Left hindlimb (tissue), 1 donor: ENCODE data around the gene YPEL5.

Experiments
- DNase-seq: peaks from one replicate; pipeline ENCODE4 v3.0.0-alpha.2; 2018

The YPEL5 gene

DNA sequence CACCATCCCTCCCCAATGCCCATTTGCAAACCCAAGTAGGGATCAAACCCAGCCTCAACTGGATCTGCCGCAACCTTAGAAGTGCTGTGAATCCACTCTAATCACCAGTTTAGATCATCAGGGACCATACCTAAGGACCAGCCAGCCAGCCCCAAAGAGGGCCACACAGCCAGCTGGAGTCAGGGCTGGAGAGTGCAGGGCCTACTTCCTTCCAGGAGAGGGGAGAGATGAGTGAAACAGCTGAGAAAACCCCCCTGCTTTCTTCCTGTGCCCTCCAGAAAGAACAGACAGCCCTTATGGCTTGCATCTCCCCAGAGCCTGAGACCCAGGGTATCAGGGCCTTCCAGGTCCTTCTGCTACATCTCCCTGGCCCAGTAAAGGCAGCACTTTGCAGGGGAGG lies 25.8 kb downstream of the YPEL5 start:
- DNase-seq, result no peak

DNA sequence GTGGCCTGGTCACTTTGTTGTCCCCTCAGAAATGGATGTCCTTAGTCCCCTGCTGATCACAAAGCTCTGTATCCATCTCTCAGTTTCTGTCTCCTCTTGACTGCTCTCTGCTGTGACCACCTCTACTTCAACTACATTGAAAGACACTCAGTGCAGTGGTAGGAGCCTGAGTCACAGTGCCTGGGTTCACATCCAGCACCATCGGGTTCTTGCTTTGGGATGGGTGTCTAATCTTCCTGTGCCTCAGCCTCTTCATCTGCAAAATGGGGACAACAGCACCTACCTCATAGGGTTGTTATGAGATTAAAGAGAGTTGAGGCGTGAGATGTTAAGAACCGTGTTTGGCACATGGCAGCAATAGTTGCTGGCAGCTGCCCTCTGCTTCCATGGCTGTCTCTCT lies 30.6 kb downstream of the YPEL5 start:
- DNase-seq, result no peak

DNA sequence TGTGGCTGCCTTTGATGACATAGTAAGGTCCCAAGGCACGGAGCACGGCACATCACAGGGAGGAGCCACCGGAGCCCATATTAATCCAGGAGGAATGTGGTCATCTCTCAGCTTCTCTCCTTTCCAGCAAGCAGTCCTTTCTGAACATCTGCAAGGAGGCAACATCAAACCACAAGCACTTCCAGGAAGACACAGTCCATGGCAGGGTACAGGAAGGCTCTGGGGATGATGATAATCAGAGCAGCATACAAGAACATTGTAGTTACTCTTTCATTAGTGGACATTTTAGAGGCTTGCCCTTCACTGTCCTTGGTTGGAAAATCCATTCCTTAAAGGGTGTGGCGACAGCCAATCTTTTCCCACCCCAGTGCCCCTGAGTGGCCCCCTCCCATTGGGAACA lies 31.1 kb downstream of the YPEL5 start:
- DNase-seq, result no peak

DNA sequence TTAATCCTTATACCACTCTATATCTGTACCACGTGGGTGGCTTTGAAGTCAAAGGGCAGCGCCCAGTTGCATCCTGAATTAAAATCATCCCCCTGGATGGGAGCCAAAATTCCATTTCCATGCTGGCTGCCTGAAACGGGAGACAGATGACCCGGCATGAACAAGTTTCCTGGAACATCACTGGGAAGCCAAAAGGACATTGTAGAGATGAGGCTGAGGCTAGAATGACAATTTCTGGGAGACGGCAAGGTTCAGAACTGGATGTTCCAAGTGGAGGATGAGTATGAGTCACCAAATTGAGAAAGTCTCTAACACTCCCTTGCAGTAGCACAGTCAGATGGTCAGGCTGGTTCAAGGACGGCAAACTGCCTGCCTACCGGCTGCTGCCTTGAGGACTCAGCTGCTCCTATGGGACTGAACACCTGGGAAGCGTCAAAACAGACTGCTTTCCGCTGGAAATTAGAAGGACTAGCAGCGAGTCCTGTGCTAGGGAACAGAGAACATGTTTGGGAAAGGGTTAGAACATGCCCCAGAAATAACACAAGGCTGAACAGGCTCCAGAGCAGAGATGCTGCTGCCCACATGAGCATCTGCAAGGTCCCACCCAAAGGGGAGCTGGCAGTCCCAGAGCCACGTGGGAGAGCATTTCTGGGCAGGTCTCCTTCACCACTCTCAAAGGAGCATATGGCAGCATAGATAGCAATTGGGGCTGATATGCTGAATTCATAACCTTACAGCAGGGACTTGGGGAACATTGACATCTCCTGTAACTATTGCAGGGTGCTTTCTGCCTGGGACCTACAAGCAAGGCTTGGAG lies 32.0 kb downstream of the YPEL5 start:
- no peak for DNase-seq

GRCh38 chr2:30179536-30179935 lies 32.7 kb downstream of the YPEL5 start:
- DNase-seq, result no peak

- DNase-seq, result no peak
These were observed 33.4 kb downstream of the YPEL5 start for GRCh38 chr2:30180226-30180625.

DNA sequence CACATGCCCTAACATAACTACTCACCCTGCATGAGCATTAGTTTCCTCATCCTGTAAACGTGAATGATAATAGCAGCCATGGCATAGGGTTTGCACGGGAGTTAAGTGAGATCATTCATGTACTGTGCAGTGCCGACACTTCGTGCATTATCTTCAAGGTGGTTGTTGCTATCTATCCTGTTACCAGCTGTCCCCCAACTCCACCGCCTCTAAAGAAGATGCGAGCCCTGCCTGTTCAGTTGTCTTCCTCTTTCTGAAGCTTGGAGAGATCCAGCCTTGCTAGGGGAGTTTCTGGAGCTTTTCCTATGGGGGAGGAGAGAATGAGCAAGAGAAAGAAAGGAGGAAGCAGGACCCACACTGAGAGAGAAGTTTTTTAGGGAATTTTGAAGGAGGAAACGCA lies 34.4 kb downstream of the YPEL5 start:
- DNase-seq, result no peak

DNA sequence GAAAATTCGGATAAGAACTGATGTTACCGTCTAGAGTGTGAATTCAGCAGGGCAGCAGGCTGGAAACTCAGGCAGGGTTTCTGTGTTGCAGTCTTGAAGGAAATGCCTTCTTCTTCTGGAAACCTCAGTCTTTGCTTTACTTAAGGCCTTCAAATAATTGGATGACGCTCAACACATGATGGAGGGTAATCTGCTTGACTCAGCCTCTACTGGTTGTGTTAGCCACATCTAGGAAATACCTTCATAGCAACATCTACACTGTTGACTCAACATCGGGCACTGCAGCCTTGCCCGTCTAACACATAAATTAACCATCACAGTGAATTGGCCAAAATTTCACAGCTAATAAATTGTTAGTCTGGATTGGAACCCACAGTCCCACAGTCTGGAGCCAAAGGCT lies 37.2 kb downstream of the YPEL5 start:
- DNase-seq, result no peak

GRCh38 chr2:30185178-30185577 lies 38.4 kb downstream of the YPEL5 start:
- DNase-seq, result no peak

- DNase-seq, result no peak
These were observed 41.5 kb downstream of the YPEL5 start for GRCh38 chr2:30188292-30188691.

- DNase-seq, result no peak
These were observed 43.8 kb downstream of the YPEL5 start for GRCh38 chr2:30190637-30191036.

DNA sequence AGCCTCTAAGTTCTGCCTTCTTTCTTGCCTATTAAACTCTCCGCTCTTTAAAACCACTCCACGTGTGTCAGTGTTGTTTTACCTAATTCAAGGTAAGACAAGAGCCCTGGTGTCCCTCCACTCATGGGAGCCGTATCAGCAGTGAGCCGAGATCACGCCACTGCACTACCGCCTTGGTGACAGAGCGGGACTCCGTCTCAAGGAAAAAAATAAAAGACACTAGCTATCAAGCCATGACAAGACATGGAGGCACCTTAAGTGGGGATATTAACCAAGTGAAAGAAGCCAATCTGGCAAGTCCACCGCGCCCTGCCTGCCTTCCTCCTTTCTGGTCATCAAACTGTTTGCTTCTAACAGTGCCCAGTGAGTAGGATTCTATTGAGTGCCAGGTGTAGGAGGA lies 44.3 kb downstream of the YPEL5 start:
- DNase-seq, result no peak

DNA sequence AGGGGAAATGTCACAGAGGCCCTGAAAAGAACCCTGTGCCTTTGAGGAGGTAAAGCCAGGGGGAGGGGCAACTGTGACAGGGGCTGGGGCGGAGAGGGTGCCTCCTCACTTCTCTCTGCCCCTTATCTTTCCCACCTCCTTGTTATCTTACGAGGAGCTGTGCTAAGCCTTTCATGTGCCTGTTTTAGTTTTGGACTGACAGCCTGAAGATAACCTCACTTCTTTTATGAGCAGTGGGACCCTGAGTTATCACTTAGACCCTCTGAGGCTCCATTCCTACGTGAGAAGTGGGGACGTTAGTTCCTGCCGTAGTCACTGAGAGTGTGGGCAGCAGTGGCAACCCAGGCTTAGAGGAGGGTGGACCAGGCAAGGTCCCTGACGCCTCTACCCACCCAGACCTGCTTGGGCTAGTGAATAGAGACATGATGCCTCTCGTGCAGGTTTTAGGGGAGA lies 45.0 kb downstream of the YPEL5 start:
- no peak for DNase-seq

DNA sequence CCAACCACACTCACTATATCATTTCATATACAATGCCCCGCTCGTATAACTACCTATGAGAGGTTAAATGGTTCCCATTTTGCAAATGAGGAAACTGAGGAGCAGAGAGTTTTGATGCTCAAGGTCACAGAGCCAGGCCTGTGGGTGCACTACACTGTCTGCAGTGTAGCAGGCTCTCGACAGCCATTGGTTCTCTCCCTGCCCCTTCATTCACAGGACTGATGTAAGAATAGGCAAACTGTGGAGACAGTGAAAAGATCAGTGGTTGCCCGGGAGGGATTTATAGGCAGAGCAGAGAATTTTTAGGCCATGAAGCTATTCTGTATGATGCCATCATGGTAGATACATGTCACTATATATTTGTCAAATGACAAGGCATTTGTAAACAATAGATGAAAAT lies 45.5 kb downstream of the YPEL5 start:
- no peak for DNase-seq

- DNase-seq, result no peak
These were observed 46.4 kb downstream of the YPEL5 start for GRCh38 chr2:30193104-30193681.

GRCh38 chr2:30194421-30194820 lies 47.6 kb downstream of the YPEL5 start:
- no peak for DNase-seq

- DNase-seq, result no peak
These were observed 48.2 kb downstream of the YPEL5 start for GRCh38 chr2:30195016-30195415.

DNA sequence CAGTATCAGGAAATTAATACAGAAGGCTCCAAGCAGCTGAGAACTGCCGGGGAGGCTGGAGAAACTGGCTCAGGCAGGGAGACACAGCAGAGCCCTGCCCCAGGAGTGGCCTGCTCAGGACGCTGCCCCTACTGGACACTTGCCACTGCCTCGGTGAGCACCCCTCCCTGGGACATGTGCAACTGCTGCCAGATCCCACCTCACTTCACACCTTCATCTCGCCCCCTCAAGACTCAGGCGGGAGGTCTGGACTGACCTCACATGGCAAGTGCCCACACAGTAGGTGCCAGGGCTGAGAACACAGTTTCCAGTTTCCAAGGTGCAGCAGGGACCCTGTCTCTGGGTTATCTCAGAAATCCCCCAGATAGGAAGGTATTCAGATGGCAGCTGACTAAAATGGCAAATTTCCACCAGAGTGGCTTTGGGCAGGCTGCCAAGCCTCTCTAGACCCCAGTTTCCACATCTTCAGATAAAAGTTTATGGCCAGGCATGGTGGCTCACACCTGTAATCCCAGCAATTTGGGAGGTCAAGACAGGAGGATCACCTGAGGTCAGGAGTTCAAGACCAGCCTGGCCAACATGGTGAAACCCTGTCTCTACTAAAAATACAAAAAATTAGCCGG lies 50.9 kb downstream of the YPEL5 start:
- DNase-seq, result no peak

DNA sequence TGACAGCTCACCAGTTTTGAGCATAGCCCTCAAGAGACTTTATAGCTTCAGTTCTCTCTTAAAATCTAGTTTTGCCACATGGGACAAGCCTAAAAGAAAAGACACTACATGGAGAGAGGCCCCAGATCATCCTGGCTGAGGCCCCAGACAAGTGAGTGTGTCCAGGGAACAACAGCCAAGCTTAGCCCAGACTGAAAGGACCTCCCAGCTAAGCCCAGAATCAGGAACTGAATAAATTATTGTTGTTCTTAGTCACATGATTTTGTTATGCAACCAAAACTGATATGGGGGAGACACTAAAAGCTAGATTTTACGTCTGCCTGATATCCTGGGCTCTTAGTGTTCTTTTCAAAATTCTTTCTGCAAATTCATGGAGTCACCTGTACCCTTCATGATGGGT lies 55.2 kb downstream of the YPEL5 start:
- no peak for DNase-seq

DNA sequence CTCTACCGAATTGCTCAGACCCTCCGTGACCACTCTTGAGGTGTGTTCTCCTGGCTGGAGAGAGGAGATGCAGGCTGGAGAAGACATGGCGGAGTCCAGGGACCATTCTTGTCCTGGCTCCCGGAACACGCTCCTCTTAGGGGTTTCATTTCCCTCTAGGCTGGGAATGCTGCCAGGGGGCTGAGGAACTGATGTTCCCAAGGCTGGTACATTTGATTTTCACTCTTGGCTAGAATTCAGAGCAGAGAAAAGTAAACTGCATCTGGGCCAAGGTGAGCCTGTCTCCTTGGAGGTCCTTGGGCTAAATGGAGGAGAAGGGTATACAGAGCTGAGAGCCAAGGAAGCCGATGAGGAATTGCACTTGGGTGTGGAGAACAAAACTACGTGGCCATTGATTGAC lies 56.3 kb downstream of the YPEL5 start:
- DNase-seq, result no peak

GRCh38 chr2:30204281-30204680 lies 57.5 kb downstream of the YPEL5 start:
- no peak for DNase-seq

DNA sequence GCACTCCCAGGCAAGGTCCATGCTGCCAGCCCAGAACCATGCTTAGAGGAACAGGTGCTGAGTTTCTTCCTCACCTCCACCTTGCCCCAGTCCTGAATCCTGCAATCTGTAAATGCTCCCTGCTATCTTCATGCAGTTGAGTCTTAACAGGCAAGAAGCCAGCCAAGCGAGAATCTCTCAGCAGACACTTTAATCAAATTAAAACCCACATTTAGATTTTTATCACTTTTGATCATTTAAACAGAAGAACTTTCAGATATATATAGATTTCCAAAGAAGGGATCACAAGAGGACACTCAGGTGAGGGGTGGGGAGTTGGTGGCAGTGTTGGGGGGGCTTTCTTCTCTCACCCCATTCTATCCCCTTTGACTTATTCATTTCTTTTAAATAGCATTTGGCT lies 58.6 kb downstream of the YPEL5 start:
- no peak for DNase-seq

DNA sequence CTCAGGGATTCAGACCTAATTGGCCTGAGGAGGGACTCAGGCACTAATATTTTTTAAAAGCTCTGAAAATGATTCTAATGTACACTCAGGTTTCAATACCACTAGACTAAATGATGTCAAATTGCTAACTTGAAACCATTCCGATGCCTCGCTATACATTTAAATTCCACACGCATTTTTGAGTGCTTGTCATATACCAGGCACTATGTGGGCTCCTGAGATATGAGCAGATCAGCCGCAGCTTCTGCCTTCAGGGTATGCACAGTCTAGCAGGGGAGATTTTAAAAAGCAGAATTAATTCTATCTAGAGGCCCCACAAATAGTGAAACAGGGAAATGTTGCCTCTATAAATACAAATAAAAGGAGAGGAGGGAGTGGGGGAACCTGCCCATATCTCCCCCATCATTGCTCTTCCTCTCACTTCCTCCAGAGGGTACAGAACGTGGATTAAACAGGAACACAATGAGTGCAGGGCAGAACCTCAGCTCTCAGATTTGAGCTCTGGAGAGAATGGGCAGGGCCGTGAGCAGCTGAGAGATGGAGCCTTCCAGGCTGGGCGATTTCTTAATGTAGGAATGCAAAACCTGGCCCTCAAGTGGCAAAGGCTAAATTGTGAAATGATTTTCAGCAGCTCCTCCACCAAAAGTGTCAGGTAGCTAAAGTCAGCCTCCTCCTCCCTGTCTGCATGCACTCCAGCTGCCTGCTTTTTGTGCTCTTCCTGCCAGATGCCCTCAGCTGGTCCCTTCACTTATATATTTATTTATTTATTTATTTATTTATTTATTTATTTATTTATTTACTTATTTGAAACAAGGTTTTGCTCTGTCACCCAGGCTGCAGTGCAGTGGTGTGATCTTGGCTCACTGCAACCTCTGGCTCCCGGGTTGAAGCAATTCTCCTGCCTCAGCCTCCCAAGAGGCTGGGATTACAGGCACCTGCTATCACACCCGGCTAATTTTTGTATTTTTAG lies 59.9 kb downstream of the YPEL5 start:
- DNase-seq, result no peak
